ENCODE results near the gene DDX1.

DDX1 gene

DNA sequence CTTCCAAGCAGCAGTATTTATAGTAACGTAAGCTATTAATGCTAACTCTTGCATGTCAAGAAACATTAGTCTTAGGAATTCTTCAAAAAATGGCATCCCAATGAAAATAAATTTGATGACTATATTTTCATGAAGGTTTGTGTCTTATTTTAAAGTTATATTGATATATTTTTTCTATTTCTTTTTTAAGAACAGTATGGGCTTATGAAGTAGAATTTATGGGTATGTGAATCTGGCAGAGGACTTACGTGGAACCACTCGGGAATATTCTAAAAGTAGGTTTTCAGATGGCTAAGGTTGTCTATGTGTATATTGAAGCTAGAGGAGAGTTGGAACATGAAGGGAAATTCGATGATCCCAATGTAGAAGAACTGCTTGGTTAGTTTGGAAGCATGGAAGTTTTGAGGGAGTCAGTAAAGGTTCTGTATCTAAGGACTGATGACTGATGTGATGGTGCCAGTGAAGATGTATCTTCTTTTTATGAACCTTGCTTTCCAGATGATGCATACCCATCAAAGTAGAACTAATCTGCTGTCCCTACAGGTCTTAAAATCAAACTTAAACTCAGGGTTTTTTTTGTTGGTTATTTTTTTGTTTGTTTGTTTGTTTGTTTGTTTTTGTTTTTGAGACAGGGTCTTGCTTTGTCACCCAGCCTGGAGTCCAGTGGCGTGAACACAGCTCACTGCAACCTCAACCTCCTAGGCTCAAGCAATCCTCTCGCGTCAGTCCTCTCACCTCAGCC is 39.5 kb downstream of the DDX1 start:
- H3K4me3 ChIP-seq (replicated peaks in 1 of 2; ENCODE audit: low read depth in 2 of 2, low read length in 2 of 2): no peak overlapping the region
- TF ChIP-seq, protein P1, sequence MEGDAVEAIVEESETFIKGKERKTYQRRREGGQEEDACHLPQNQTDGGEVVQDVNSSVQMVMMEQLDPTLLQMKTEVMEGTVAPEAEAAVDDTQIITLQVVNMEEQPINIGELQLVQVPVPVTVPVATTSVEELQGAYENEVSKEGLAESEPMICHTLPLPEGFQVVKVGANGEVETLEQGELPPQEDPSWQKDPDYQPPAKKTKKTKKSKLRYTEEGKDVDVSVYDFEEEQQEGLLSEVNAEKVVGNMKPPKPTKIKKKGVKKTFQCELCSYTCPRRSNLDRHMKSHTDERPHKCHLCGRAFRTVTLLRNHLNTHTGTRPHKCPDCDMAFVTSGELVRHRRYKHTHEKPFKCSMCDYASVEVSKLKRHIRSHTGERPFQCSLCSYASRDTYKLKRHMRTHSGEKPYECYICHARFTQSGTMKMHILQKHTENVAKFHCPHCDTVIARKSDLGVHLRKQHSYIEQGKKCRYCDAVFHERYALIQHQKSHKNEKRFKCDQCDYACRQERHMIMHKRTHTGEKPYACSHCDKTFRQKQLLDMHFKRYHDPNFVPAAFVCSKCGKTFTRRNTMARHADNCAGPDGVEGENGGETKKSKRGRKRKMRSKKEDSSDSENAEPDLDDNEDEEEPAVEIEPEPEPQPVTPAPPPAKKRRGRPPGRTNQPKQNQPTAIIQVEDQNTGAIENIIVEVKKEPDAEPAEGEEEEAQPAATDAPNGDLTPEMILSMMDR (IDR thresholded peaks at IDR 0.05; ENCODE audit: low read depth, low read length): no peak
- DNase-seq (ENCODE audit: low read depth in 2 of 2): no peak

DNA sequence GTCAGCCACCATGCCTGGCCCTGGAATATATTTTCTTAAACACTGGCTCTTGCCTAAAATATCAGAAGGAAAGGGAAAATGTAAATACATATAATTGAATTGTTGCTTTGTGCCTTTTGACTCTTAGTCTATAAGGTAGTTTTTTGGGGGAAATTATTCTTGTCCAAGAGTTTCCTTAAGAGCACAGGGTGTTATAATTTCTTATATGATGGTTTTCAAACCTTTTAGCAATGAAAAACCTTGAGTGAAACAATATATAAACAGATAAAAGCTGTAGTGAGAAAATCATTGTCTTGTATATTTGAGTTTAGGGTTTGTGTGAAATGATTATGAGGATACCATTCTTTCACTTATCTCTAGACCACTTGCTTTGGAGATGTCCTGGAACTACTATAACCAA is 40.2 kb downstream of the DDX1 start:
- no peak for DNase-seq (ENCODE audit: low read depth in 2 of 2)
- TF ChIP-seq, protein P1 (IDR thresholded peaks at IDR 0.05; ENCODE audit: low read depth, low read length): no peak
- no peak overlapping the region for H3K4me3 ChIP-seq (replicated peaks in 1 of 2; ENCODE audit: low read depth in 2 of 2, low read length in 2 of 2)

DNA sequence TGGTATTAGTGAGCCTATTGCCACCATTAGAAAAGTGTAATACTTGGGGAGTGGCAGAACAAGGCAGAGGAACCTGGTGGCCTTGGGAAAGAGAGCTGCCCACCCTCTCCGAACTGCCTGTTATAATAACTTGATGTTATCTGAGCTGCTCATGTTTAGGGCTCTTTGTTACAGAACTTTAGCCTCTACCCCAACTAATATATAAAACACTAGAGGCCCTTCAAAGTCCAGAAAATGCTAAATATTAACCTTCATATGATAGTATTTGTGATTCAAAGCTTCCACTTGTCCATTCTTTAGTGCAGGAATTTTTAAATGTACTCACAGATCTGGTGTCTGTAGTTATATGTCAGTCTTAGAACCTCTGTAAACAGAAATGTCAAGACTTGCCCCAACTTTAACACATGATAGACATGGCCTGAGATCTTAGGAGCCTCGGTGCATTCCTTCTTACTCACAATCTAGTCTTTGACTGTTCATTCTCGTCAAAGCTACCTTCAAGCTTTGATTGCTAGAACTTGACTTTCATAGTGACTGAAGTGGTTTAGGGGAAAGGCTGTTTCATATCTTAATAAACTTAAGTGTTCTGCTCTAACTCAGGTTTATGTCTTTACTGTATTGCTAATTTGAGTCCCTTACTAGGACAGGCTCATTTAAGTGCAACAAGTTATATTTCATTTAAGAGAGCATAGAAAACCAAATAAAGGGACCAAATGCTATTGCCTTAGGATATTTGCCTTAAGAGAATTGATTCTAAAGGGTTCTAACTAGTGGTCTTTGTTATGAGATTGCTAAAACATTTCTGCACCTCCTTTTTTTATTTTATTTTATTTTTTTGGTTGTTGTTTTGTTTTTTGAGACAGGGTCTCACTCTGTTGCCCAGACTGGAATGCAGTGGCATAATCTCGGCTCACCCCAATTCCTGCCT is 41.6 kb downstream of the DDX1 start:
- DNase-seq (ENCODE audit: low read depth in 2 of 2): no peak
- no peak overlapping the region for H3K4me3 ChIP-seq (replicated peaks in 1 of 2; ENCODE audit: low read depth in 2 of 2, low read length in 2 of 2)
- TF ChIP-seq, protein P1 (IDR thresholded peaks at IDR 0.05; ENCODE audit: low read depth, low read length): no peak

DNA sequence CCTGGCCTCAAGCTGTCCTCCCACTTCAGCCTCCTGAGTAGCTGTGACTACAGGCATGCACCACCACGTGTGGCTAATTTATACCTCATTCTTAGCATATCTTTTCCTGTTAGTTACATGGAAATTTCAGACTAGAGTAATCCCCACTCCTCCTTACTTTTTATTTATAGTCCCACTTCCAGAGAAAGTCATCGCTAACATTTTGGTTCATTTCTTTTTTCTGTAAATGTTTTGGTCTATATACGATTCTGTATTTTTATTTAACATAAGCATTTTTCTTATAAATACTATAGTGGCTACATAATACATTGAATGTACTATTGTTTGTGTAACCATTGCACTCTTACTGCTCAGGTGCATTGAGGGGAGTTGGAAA is 42.3 kb downstream of the DDX1 start:
- TF ChIP-seq, protein P1 (IDR thresholded peaks at IDR 0.05; ENCODE audit: low read depth, low read length): no peak
- DNase-seq (ENCODE audit: low read depth in 2 of 2): no peak

DNA sequence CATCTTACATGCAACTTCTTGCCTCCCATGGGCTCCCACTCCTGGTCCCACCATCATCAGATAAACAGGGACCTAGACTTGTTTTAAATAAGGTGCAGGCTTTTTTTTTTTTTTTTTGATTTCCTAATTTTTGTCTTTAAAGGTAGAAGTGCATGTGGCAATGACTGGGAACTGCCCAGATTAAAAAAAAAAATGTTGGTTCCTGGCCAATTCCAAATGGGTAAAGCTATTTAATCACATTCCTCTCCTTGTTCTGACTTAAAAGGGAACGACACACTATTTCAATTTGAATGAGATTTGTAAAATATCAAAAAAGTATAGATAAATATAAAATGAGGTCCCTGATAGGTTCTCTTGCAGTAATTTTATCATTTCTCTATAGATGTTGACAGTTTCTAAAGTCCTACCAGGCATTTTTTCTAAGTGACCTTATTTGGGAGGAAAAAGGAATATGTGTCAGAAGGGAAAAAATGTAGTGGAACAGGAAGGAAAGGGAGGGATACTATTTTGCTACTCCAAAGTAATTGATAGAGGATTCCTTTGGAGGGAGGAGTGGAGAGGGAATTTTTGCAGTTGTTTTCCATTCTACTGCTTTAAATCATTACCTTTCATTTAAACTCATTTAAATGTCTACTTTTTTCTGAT is 43.3 kb downstream of the DDX1 start:
- H3K4me3 ChIP-seq (replicated peaks in 1 of 2; ENCODE audit: low read depth in 2 of 2, low read length in 2 of 2): no peak overlapping the region
- TF ChIP-seq, protein P1 (IDR thresholded peaks at IDR 0.05; ENCODE audit: low read depth, low read length): no peak
- peak; percentile 35 to 58 for DNase-seq (ENCODE audit: low read depth in 2 of 2)

More for the DNA sequence above, 42.3 kb downstream of the DDX1 start:
- no peak overlapping the region for H3K4me3 ChIP-seq (replicated peaks in 1 of 2; ENCODE audit: low read depth in 2 of 2, low read length in 2 of 2)

DNA sequence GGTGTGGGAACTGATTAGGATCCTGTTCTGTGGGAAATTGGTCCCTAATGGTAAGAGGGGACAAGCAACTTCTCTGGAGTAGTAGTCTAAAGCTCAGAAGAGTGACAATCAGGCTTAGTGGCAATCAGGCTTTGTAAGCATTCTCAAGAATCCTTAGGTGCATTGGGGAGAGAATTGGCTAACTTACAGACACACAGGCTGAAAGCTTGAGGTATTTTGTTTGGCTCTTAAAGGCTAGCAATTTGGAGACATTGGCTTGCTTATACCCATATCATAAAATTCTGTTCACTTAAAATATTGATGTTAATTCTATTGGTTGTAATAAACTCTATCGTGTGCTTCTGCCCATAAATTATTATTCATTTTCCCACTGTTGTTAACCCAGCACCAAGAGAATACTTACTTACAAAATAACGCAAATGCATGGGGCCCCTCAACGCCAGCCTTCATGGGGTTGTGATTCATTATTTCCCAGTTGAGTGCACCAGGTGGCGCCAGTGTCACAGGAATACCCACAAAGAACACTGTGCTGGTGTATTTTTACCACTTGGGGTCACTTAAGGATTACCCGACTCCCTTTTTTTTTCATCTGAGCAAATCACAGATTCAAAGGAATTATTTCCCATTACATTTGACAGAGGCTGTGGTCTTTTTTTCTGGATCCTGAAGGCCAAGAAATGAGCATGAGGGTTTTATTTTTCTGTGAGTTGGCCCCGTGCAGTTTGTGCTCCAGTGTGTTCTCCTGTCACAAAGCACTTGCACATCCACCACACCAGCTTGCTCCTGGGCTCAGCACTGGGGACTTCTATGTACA is 45.5 kb downstream of the DDX1 start:
- TF ChIP-seq, protein P1 (IDR thresholded peaks at IDR 0.05; ENCODE audit: low read depth, low read length): peak; percentile 72
- peak; percentile 79 to 85 for DNase-seq (ENCODE audit: low read depth in 2 of 2)
- no peak overlapping the region for H3K4me3 ChIP-seq (replicated peaks in 1 of 2; ENCODE audit: low read depth in 2 of 2, low read length in 2 of 2)
